ENCODE results near the gene TMEM62.
"Not testable (repeated sequence)": the region's sequence is repeated elsewhere in the genome, so short reads cannot be mapped to it uniquely, and the experiment has no call there.

Gene TMEM62

DNA sequence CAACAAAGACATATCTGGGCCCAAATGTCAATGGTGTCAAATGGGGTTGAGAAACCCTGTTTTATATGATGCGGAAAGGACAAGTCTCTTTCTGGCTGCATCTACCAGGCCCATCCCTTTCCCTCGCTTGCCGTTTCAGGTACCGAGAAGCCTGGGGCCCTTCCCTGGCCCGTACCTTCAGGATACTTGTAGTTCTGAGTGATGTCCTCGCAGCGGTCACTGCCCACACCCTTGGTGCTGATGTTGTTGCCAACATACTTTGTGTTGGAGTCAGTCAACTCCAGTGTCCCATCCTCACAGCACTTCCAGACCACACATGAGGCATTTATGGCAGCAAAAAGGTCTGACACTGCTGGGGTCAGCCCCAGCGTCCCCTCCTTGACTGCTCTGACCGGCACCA, 73.6 kb downstream of the TMEM62 start:
- DNase-seq (ENCODE audit: insufficient read length, low spot score): no peak
- FAIRE-seq: no peak

GRCh38 chr15:43208052-43209002, 74.9 kb downstream of the TMEM62 start:
- FAIRE-seq: no peak

GRCh38 chr15:43209059-43209824, 75.9 kb downstream of the TMEM62 start:
- FAIRE-seq: no peak

More at GRCh38 chr15:43208052-43209002, 74.9 kb downstream of the TMEM62 start:
- DNase-seq (ENCODE audit: insufficient read length, low spot score): no peak

DNA sequence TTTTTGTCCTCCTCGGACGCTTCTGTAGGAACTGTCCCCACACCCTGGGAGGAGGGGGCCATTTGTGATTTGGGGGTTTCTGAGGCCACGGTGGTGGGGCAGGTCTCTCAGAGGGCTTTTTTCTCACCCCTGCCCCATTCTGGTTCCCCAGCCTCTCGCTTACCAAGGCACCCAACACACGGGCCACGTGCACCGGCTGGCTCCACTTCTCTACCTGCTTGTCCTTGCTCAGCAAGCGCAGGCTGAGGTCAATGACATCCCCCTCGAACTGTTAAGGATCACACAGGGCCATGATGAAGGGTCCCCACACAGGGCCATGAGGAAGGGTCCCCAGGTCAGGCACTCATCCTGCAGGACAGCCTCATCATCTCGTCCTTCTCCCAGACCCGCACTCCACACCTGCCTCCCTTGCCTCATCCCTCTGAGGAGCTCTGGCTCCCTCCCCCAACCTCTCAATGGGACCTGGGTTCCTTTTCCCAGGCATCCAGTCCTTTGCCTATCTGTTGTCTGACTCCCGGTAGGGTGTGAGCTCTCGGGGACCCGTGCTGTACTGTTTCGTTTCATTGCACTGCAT, 76.9 kb downstream of the TMEM62 start:
- FAIRE-seq (no peak), DNase-seq (ENCODE audit: insufficient read length, low spot score) (no peak)

More at GRCh38 chr15:43209059-43209824, 75.9 kb downstream of the TMEM62 start:
- no peak for DNase-seq (ENCODE audit: insufficient read length, low spot score)

- DNase-seq (ENCODE audit: insufficient read length, low spot score) (no peak), FAIRE-seq (no peak)
Measured at GRCh38 chr15:43210807-43211206, 77.4 kb downstream of the TMEM62 start.

GRCh38 chr15:43211224-43211735, 77.9 kb downstream of the TMEM62 start:
- FAIRE-seq: no peak

GRCh38 chr15:43212299-43212698, 78.9 kb downstream of the TMEM62 start:
- no peak for FAIRE-seq
- DNase-seq (ENCODE audit: insufficient read length, low spot score): no peak

More at GRCh38 chr15:43211224-43211735, 77.9 kb downstream of the TMEM62 start:
- no peak for DNase-seq (ENCODE audit: insufficient read length, low spot score)

GRCh38 chr15:43212951-43213350, 79.6 kb downstream of the TMEM62 start:
- no peak for DNase-seq (ENCODE audit: insufficient read length, low spot score)
- FAIRE-seq: no peak

GRCh38 chr15:43213466-43213865, 80.1 kb downstream of the TMEM62 start:
- DNase-seq (ENCODE audit: insufficient read length, low spot score) (no peak), FAIRE-seq (no peak)

- DNase-seq (ENCODE audit: insufficient read length, low spot score): no peak
- FAIRE-seq: no peak
Measured at GRCh38 chr15:43214169-43214568, 80.8 kb downstream of the TMEM62 start.

DNA sequence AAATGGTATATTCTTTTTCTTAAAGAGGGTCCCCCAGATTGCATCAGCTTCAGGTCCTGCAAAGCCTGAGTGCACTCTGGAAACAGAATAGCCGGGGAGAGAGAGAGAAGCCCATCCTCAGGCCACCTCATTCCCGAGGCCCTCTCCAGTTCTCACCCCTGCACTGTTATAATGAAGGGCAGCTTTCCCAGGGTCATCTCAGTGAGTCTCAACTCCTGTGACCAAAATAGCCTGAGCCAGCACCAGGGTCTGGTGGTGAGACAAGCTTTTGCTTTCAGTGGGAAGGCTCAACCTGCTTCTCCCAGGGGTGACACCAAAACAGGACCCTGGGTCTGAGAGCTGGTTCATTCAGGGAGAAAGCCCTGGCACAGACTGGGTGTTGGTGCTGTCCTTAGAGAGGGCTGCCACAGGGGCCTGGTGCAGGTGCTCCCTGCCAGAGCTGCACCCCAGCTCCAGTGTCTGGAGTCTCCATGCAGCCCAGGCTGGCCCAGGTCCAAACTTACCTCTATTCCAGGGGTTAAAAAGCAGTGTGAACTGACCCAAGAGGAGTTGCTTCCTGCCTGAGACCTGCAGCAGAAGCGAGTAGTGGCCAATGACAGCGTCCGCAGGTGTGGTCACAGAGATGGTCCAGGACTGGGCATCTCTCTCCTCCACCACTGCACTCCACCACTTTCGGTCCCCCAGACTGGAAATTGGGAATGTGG, 81.4 kb downstream of the TMEM62 start:
- DNase-seq (ENCODE audit: insufficient read length, low spot score) (no peak), FAIRE-seq (no peak)

- DNase-seq (ENCODE audit: insufficient read length, low spot score): no peak
- FAIRE-seq: no peak
Measured at GRCh38 chr15:43215961-43216360, 82.6 kb downstream of the TMEM62 start.

DNA sequence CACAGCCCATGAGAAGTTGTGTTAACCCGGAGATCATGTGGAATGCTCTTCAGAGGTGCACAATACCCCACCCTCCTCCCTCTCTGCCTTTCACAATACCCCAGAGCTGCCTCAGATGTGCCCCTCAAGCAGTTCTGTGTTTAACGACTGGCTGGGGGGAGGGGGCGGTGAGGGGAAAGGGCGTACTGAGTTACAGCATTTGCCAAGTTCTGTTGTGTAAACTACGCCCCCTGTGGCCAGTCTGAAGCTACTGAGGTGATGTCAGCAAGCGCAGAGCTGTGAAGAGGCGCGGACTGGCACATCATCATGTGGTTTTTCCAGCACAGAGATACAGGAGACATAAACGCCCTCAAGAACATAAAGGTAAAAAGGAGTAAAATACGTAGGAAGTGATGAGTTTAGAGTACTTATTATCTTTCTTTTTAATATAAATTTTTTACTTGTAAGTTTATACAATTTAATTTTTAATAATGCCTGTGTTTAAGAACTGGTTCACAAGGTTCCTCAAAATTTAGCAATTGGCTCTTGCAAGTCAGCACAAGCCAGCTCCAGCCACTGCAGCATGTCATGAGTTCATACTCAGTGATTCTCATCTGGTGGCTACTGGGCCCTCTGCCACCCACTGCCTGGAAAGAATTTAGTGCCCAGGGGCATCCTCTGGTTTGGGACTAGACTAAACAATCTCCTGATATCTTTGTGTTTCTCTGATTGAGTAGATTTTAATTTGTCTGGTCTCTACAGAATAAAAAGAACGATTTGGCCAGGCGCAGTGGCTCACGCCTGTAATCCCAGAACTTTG, 85.7 kb downstream of the TMEM62 start:
- DNase-seq (ENCODE audit: insufficient read length, low spot score) (peak; percentile 44), FAIRE-seq (no peak)

- DNase-seq (ENCODE audit: insufficient read length, low spot score) (no peak), FAIRE-seq (peak; percentile 63)
Measured at GRCh38 chr15:43219929-43220928, 86.8 kb downstream of the TMEM62 start.

GRCh38 chr15:43220991-43221403, 87.6 kb downstream of the TMEM62 start, which contains the start of gene EPB42:
Gene EPB42 (minus strand): TSS chr15:43221018. CDS start chr15:43220825, 193 bp downstream.
- FAIRE-seq (no peak), DNase-seq (ENCODE audit: insufficient read length, low spot score) (no peak)

GRCh38 chr15:43221422-43221821, 88.0 kb downstream of the TMEM62 start:
- FAIRE-seq (no peak), DNase-seq (ENCODE audit: insufficient read length, low spot score) (no peak)

DNA sequence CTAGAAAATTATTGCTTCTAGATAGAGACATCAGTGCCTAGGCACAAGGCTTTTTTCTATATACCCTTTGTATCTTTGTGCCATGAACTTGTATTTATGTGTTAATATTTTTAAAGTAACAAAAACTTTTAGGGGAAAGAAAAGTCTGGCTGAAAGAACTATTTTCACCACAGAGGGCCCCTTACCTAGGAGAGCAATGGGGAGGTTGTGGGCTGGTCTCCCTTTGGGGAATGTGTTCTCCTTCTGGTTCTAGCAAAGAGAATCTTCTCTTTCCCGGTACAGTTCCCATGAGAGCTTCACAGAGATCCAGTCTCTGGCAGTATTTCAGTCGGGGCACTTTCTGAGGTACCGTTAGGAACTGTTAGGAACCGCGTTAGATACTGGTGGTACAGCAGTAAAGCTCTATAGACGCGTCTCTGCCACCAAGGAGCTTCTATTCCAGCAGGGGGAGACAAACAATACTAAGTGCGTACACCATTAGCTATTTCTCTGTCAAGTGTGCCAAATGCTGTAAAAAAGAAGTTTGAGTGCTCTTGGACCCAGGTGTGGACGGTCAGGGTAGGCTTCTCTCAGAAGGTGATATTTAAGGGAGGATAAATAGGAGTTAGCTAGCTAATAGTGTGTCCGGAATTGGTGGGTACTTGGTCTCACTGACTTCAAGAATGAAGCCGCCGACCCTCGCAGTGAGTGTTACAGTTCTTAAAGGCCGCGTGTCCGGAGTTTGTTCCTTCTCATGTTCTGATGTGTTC, 92.0 kb downstream of the TMEM62 start:
- DNase-seq (ENCODE audit: insufficient read length, low spot score): peak; percentile 74
- FAIRE-seq: no peak

DNA sequence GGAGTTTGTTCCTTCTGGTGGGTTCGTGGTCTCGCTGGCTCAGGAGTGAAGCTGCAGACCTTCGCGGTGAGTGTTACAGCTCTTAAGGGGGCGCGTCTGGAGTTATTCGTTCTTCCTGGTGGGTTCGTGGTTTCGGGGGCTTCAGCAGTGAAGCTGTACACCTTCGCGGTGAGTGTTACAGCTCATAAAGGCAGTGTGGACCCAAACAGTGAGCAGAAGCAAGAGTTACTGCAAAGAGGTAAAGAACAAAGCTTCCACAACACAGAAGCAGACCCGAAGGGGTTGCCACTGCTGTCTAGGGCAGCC, 92.5 kb downstream of the TMEM62 start:
- FAIRE-seq; DNase-seq (ENCODE audit: insufficient read length, low spot score): not testable (repeated sequence)

Measured in HTR-8/SVneo (cell line).